ENCODE results near the gene PAXX. TPM values are rescaled to one million over a fixed set of nuclear protein-coding genes. Genes with fewer than 3 reads are reported as not detected.

Gene PAXX
- total RNA-seq, 1 donor from 2014 or later: 26.9 TPM

DNA sequence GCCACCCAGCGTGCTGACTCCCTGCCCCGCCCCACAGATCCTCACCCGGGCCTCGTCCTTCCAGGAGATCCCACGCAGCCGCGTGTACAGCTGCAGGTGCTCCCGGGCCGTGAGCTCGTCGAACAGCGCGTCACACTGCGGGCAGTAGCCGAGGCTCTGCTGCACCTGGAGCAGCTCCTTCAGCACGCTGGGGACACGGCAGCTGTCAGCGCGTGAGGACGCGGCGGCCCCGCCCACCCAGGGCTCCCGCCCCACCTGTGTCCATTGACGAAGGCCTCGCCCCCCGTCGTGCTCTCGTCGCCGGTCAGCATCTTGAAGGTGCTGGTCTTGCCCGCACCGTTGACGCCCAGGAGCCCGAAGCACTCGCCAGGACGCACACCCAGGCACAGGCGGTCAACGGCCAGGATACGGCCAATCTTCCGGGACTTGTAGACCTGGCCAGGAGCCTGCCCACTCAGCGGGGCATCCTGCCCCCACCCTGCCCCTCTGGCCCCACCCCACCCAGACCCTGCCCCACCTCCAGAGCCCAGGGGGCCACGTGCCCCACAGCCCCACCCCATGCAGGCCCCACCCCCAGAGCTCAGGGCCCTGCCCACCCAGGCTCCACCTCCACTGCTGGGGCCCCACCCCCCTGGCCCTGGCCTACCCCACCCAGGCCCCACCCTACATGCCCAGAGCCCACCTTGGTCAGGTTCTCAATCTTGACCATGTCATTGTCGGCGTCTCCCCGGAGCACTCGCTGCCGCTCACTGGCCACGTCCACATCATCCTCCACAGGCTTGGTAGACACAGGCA is 17.9 kb downstream of the PAXX start:
- DNase-seq (ENCODE audit: missing footprints) (no peak), ATAC-seq (no peak)
- intact Hi-C loops (cut with DNase I): no loop called here

DNA sequence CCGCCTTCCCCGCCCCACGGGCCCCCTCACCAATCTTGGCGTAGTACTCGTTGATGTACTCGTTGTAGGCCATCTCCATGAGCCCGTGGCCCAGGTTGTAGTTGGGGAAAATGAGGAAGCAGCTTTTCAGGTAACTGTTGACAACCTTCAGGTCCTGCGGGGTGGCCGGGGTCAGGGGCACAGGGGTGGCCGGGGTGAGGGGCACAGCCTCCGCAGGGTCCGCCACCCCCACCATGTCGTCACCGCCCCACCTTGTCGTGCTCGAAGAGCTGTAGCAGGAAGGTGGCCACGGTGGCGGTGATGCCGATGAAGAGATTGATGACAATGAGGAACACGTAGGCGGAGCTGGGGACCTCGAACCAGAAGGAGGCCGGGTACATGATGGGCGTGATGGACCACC is 18.9 kb downstream of the PAXX start:
- ATAC-seq (no peak), DNase-seq (ENCODE audit: missing footprints) (no peak)
- intact Hi-C loops (cut with DNase I): no loop called here

DNA sequence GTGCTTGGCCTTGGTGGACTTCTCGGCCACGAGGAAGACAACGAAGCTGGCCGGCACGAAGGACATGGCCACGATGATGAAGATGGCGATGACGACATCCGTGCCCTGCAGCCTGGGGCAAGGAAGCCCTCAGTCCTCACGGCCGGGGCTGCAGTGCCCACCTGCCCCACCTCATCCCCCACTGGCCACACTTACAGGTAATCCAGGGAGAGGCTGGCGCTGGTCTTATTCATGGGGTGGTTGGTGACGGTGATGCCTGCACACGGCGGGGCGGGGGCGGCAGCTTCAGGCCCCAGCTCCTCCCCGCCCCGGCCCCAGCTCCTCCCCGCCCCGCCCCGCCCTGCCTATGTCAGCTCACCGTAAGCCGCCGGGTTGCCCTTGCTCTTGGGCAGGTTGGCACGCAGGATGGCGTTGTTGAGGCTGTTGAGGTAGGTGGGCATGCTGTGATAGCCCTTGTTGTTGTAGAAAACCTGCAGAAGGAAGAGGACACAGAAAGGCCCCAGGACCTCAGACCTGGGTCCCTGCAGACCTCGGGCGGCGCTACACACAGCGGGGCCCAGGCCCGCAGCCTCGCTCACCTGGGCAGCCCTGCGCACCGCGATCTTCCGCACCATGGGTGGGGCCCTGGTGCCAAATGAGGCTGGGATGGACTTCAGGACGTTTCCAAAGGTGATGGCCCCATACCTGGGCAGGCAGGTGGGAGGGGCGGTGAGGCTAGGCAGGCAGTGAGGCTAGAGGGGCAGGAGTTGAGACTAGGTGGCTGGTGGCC is 19.9 kb downstream of the PAXX start:
- ATAC-seq: no peak
- intact Hi-C loops (cut with DNase I): no loop called here
- no peak for DNase-seq (ENCODE audit: missing footprints)

- DNase-seq (ENCODE audit: missing footprints): no peak
- intact Hi-C loops (cut with DNase I): no loop called here
- no peak for ATAC-seq
Observed at GRCh38 chr9:137012694-137013570, 20.7 kb downstream of the PAXX start.

GRCh38 chr9:137013571-137013940 is 21.3 kb downstream of the PAXX start:
- intact Hi-C loops (cut with DNase I): no loop called here
- DNase-seq (ENCODE audit: missing footprints): no peak
- ATAC-seq: no peak

DNA sequence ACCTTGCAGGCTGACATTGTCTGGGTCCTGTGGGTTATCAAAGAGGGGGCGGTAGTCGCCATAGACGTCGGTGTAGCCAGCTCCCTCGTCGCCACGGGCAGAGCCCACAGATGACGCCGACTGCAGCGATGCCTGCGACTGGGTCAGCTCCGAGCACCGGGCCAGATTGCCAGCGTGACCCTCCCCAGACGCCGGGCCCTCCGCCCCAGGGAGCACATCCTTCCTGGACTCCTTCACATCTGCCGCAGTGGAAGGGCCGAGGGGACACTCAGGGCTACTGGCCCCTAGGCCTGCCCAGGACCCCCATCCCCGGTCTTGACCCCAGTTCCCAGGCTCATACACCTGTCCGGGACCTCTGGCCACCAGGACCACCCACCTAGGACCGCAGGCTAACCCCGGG is 21.9 kb downstream of the PAXX start:
- no peak for DNase-seq (ENCODE audit: missing footprints)
- intact Hi-C loops (cut with DNase I): no loop called here
- no peak for ATAC-seq

- ATAC-seq (no peak), DNase-seq (ENCODE audit: missing footprints) (no peak)
- intact Hi-C loops (cut with DNase I): no loop called here
Observed at GRCh38 chr9:137014776-137015539, 22.7 kb downstream of the PAXX start.

DNA sequence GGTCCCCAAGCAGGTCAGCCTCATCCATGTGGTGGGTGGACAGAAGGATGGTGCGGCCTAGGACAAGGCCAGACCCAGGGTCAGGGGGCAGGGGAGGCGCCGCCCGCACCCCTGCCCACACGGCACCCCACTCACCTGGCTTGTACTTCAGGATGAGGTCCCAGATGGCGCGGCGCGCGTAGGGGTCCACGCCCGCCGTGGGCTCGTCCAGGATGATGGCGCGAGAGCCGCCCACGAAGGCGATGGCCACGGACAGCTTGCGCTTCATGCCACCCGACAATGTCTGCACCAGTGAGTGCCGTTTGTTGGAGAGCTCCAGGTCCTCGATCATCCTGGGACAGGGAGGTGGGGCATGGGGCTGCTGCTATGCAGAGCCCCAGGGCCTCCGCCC is 23.3 kb downstream of the PAXX start:
- DNase-seq (ENCODE audit: missing footprints): no peak
- no peak for ATAC-seq
- intact Hi-C loops (cut with DNase I): no loop called here

DNA sequence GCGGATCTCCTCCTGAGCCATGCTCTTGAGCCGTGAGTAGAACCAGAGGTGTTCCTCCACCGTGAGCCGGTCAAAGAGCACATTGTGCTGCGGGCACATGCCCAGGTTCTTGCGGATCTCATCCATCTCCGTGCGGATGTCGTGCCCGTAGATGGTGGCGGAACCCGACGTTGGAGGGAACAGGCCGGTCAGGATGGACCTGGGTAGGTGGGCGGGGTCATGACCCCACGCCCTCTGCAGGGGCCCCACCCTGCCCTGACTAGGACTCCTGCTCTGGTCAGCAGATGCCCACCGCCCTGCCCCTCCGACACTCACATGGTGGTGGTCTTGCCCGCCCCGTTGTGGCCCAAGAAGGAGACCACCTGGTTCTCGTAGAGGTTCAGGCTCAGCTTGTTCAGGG is 23.8 kb downstream of the PAXX start:
- intact Hi-C loops (cut with DNase I): no loop called here

GRCh38 chr9:137016436-137016835 is 24.2 kb downstream of the PAXX start:
- no peak for DNase-seq (ENCODE audit: missing footprints)
- ATAC-seq: no peak
- intact Hi-C loops (cut with DNase I): no loop called here

More for the DNA sequence above, 23.8 kb downstream of the PAXX start:
- DNase-seq (ENCODE audit: missing footprints) (no peak), ATAC-seq (no peak)

GRCh38 chr9:137017071-137017470 is 24.8 kb downstream of the PAXX start:
- intact Hi-C loops (cut with DNase I): no loop called here
- DNase-seq (ENCODE audit: missing footprints) (no peak), ATAC-seq (no peak)

- ATAC-seq: no peak
- DNase-seq (ENCODE audit: missing footprints): no peak
- intact Hi-C loops (cut with DNase I): no loop called here
Observed at GRCh38 chr9:137017791-137018497, 25.7 kb downstream of the PAXX start.

DNA sequence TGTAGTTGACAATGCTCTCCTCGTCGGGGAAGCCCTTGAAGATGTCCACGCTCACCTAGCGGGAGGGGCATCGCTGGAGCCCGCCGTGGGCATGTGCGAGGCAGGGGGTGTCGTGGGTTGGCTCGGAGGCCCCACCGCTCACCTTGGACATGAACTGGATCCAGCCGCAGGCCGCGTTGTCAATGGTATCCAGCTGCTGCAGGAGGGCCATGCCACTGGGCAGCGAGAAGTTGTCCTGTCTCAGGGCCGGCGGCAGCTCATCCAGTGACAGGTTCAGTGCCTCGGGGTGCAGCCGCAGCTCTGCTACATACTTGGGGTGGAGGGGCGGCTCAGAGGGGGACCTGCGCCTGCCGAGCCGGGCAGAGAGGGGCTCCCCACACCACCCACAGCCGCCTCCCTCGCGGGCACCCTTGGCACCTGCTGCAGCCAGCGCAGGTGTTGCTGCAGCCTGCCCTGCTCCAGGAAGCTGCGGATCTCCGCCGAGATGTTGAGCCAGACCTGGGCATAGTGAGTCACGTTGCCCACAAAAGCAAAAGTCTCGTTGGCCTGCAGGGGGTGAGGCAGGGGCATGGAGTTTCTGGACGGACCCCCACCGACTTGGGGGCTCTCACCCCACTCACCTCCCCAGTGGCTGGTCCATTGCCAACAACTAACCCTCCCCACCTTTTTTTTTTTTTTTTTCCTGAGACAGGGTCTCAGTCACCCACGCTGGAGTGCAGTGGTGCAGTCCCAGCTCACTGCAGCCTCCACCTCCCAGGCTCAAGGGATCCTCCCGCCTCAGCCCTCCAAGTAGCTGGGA is 26.7 kb downstream of the PAXX start:
- DNase-seq (ENCODE audit: missing footprints) (no peak), ATAC-seq (no peak)
- intact Hi-C loops (cut with DNase I): no loop called here

DNA sequence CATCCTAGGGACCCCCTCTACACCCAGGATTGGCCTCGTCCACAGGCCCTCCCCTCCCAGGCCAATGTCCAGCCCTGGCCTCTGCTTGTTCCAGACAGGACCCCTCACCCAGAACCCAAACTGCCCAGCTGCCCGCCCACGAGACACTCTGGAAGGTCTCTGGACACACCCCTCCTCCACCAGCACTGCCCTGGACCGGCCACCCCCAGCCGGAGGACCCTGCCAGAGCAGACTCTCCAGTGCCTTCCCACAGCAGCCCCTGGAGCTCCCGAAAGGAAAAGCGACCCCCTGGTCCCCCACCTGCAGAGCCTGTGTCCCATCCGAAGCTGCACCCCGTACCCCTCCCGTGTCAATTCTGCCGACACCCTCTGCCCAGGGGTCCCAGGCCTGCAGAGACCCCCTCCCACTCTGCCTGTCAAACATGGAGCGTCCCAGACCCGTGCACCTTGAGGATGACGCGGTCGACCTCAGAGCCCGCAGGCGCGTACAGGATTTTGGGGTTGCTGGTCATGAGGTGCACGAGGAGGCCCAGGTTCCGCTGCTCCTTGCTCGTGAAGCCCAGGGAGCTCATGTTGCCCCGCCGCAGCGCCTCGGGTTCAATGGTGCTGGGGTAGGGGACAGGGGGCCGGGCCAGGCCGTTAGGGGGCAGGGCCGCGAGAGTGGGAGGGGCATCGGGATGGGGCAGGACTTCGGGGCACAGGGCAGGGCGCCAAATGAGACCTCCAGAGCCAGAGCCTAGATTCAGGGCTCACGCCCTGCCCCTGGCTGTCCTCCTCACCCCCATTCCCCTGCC is 27.9 kb downstream of the PAXX start:
- ATAC-seq: no peak
- intact Hi-C loops (cut with DNase I): no loop called here
- DNase-seq (ENCODE audit: missing footprints): no peak

DNA sequence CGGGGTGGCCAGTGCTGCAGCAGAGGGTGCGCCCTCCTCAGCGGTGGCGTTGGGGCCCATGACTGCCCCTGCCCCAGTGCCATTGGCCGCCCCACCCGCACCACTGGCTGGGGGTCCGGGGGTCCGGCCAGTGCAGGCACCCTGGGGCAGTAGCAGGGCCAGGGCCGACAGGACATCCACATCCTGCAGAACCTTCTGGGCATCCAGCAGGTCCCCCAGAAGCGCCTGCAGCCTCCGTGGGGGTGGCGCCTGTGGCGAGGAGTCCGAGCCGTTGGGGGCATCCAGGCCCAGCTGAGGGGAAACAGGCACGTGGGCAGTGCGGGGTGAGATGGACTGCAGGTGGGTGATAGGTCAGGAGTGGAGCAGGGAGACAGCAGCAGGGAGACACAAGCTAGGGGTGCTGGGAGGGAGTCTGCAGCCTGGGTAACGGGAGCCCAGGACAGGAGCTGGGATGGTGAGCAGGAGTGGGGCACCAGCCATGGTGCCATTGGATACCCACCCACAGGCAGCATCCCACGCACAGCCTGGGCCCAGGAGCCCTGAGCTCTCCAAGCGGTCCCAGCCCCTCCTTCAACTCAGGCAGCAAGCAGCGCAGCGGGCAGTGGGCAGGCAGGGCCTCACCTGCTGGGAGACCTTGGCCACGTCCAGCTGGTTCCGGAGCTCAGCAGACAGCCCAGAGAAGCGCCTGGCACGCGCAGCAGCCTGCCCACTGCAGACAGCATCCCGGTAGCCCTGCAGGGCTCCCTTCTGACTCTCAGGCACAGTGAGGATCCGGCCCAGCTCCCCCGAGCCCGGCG is 28.7 kb downstream of the PAXX start:
- ATAC-seq (no peak), DNase-seq (ENCODE audit: missing footprints) (no peak)
- intact Hi-C loops (cut with DNase I): no loop called here

DNA sequence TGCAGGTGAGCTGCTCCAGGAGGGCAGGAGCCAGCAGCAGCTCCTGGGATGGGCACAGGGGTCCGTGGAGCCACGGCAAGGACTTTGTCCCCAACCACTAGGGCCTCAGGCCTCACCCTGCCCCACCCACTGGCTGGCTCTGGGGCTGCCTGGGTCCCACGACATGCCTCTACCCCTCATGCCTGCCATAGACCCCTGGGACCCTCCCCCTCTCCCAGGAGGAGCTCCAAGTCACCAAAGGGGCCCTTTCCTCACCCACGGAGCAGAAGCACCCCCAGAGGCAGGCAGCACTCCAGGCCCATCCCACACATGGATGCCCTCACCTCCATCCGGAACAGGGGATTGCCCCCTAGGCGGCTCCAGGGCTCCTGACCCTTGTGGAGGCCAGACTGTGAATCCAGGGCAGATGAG is 29.4 kb downstream of the PAXX start:
- ATAC-seq (no peak), DNase-seq (ENCODE audit: missing footprints) (no peak)
- intact Hi-C loops (cut with DNase I): no loop called here

Data from Right ventricle myocardium inferior (tissue), 1 donor.